ENCODE data around the gene MAGIX.

- no peak for TF ChIP-seq CTCF (IDR thresholded peaks at IDR 0.05)
- TF ChIP-seq EP300 (IDR thresholded peaks at IDR 0.05), result no peak
Observed at GRCh38 chrX:49183701-49184281, 21.2 kb downstream of the MAGIX start.

Data from tibial nerve (tissue), 4 donors.